ENCODE measurements around the gene MRFAP1L1.

DNA sequence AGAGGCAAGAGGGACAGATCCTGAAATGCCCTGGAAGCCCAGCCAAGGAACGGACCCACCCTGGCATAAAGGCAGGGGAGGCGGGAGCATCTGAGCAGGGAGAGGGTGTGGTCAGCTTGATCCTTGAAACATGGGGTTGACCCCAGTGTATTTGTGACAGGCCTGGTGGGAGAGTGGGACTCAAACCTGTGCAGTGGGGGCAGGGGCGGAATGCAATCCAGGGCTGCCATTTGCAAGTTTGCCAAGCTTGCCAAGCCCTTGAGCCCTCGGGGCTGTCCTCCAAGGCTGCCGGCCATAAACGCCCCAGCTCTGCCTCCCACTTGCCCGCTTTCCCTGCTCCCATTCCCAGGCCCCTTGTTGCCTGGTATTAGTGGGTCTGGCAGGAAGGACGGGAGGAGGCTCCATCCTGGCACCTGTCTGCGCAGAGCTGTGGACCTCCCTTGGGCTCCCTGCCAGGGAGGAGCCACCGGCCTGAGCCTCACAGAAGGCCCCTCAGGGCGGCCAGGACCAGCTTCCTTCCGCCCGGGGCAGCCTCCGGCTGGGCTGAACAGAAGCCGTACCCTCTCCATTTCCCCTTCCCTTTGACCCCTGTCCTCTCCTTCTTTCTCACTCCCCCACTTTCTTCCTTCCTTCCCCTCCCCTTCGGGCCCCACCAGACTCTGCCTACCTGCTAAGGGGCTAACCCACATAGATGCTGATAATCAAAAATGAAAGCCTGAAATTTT, 15.3 kb downstream of the MRFAP1L1 start:
- no peak for TF ChIP-seq ZNF384 (IDR thresholded peaks at IDR 0.05)
- TF ChIP-seq TARDBP (IDR thresholded peaks at IDR 0.05), result no peak
- TF ChIP-seq BHLHE40 (IDR thresholded peaks at IDR 0.05; ENCODE audit: borderline replicate concordance), result no peak
- TF ChIP-seq SP1 (IDR thresholded peaks at IDR 0.05), result no peak

Measured in HEK293T (cell line).